NB4 (cell line): ENCODE measurements around the gene NR5A1.

Experiments used
- MYC ChIP-seq: IDR thresholded peaks from 2 replicates; pipeline ENCODE4 v1.6.1; 2011; ENCODE audit warnings: low read depth, low read length
- POLR2A ChIP-seq: IDR thresholded peaks from 2 replicates; pipeline ENCODE4 v1.6.1; 2011; ENCODE audit warnings: mild to moderate bottlenecking; ENCODE audit not compliant: insufficient read length; ENCODE audit errors: extremely low read depth
- TF ChIP-seq, protein P1 (sequence below): IDR thresholded peaks from one replicate; pipeline ENCODE4 v1.5.1; 2012; ENCODE audit warnings: low read depth, low read length
- TF ChIP-seq, protein P2 (sequence below): IDR thresholded peaks from 2 replicates; pipeline ENCODE4 v1.6.1; 2011; ENCODE audit warnings: low read depth, low read length

DNA sequence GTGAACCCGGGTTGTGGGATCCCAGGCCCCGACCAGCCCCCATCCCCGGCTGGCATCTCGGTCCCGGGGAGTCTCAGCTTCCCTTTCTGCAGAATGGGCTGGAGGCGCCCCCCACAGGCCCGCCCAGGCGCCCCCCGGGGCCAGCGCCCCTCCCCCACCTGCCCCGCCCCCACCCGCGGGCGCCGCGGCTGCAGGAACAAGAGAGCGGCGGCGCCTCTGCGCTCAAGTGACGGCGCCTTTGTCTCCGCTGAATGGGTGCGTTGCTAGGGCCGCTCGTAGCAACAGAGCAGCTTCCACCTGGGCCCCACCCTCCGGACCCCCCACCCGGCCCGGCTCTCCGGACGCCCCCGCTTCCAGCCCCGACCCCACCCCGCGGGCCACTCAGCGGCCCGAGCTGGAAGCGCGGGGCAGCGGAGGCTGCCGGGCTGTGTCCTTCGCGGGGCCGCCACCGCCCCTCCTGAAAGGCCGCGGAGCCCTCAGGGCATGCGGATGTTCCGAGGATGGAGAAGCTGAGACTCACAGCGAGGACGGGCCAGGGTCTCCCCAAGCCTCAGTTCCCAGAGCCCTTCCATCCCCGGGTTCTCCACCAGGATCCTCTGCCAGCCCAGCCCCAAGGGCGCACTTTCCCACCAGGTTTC is 29.4 kb downstream of the NR5A1 start:
- TF ChIP-seq, protein P1, sequence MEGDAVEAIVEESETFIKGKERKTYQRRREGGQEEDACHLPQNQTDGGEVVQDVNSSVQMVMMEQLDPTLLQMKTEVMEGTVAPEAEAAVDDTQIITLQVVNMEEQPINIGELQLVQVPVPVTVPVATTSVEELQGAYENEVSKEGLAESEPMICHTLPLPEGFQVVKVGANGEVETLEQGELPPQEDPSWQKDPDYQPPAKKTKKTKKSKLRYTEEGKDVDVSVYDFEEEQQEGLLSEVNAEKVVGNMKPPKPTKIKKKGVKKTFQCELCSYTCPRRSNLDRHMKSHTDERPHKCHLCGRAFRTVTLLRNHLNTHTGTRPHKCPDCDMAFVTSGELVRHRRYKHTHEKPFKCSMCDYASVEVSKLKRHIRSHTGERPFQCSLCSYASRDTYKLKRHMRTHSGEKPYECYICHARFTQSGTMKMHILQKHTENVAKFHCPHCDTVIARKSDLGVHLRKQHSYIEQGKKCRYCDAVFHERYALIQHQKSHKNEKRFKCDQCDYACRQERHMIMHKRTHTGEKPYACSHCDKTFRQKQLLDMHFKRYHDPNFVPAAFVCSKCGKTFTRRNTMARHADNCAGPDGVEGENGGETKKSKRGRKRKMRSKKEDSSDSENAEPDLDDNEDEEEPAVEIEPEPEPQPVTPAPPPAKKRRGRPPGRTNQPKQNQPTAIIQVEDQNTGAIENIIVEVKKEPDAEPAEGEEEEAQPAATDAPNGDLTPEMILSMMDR, result no peak
- TF ChIP-seq POLR2A (no peak), MYC (no peak)
- TF ChIP-seq, protein P2, sequence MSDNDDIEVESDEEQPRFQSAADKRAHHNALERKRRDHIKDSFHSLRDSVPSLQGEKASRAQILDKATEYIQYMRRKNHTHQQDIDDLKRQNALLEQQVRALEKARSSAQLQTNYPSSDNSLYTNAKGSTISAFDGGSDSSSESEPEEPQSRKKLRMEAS, result no peak
